B cell (primary cell): ENCODE data around the gene MLANA.

ENCODE experiments used
- CTCF ChIP-seq: fragments of 200-600 bp; IDR thresholded peaks from one replicate; pipeline ENCODE4 v1.8.0; 2022; ENCODE audit warnings: antibody characterized with exemption, mild to moderate bottlenecking
- EZH2 ChIP-seq: IDR thresholded peaks from 2 replicates; pipeline ENCODE4 v1.6.1; 2012; ENCODE audit warnings: borderline replicate concordance, low read depth, mild to moderate bottlenecking, moderate library complexity, low read length; ENCODE audit not compliant: insufficient read depth, poor library complexity, severe bottlenecking

GRCh38 chr9:5893134-5893505, 2.4 kb downstream of the MLANA start:
- TF ChIP-seq CTCF (no peak), EZH2 (no peak)
